GM19193 (cell line): Measurements from ENCODE around the gene LRRTM4.

Source experiments
- POLR2A ChIP-seq: IDR thresholded peaks from 4 replicates; pipeline ENCODE4 v1.6.1; 2011; ENCODE audit not compliant: insufficient read depth, insufficient read length; ENCODE audit errors: extremely low read depth

LRRTM4 gene

DNA sequence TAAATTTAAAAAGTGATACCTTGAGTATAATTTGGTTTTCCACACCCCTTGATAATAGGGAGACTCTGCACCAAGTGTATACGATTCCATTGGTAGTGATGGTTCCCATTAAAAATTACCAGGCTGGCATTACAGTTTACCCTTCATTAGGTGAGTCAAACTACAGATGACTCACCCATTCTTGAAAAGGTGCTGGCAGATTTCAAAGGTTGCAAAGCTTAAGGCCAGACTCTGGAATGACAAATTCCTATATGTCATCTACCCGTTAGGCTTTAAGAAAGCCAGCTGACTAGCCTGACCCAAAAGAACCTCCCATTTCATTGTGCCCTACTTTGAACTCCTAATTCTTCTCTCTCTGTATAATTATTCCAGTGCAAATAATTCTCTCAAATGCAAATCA is 124.4 kb downstream of the LRRTM4 start:
- TF ChIP-seq POLR2A = no peak

DNA sequence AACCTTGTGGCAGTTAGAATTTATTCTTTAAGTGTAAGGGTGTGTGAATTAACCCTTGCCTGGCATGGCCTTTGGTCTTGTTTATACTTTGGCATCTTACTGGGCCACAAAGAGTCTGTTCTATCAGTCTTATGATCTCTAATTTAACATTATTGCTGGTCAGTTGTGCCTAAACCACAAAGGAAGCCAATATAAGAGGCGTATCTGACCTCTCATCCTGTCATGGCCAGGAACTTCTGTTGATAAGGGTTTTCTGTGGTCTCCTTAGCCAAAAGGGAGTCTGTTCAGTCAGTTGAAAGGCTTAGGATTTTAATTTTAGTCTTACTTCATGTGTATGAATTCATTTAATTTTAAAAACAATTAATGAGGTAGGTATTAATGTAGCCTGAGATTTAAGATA is 127.2 kb downstream of the LRRTM4 start:
- no peak for TF ChIP-seq POLR2A

DNA sequence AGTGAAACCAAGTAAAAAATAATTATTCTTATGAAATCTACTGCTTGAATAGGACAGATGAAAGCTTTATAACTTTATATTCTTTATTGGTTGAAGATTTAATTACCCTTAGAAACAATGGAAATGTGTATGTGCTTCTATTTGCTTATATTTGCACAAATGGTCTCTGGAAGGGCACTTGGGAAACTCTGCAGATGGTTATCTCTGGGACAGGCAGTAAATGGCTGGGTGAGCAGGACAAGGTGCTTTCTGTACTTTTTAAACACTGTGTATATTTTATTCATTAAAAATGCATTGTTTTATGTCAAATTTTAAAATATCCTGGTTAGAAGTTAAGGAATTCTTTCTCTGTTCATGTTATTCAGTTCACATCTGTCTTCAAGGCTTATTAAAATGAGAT is 131.1 kb downstream of the LRRTM4 start:
- no peak for TF ChIP-seq POLR2A

DNA sequence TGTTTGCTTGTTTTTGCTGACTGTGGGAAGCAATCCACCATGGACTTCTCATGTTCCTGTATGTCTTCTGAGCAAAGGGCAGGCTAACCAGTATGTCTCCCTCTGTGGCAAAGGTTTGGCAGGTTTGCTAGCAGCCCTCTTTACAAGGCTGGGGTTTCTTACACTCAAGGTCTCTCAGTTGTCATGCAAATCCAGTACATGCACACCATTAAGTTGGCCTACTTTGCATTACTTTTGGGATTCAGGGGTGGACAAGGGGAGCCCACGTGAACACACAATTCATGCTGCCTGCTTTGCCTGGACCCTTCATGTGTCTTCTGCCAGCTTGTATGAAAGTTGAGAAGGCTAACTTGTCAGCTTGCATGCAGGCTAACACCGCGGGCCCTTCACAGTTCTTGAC is 134.9 kb downstream of the LRRTM4 start:
- TF ChIP-seq POLR2A = no peak

GRCh38 chr2:77372636-77373035 is 149.5 kb downstream of the LRRTM4 start:
- TF ChIP-seq POLR2A = no peak

GRCh38 chr2:77370511-77370910 is 151.7 kb downstream of the LRRTM4 start:
- no peak for TF ChIP-seq POLR2A

DNA sequence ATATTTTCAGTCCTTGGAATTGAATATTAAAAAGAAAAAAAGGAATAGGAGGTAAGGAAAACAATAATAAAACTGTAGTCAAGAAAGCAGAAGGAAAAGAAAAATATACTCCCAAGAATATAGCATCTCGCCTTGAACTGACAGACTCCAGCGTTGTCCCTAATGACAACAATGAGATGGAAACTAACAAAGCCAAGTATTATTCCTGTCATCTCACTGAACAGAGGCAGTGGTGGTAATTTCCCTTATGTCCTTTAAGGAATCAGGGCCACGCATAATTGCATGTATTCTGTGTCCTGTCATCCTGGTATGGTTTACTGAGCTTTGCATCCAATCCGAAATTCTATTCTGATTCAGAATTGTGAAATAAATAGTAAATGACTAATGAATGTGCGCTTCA is 158.9 kb downstream of the LRRTM4 start:
- no peak for TF ChIP-seq POLR2A

GRCh38 chr2:77348821-77349220 is 173.4 kb downstream of the LRRTM4 start:
- TF ChIP-seq POLR2A = no peak

DNA sequence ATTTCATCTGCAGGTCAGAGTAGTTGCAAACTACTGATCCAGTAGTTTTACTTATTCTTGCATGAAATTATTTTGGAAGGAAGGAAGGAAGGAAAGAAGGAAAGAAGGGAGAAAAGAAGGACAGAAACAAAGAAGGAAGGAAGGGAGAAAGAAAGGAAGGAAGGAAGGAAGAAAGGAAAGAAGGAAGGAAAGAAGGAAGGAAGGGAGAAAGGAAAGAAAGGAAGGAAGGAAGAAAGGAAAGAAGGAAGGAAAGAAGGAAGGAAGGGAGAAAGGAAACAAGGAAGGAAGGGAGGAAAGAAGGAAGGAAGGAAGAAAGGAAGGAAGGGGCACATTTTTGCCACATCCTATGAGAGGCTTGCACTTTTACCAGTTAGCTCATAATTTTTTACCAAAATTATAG is 186.2 kb downstream of the LRRTM4 start:
- TF ChIP-seq POLR2A = no peak

DNA sequence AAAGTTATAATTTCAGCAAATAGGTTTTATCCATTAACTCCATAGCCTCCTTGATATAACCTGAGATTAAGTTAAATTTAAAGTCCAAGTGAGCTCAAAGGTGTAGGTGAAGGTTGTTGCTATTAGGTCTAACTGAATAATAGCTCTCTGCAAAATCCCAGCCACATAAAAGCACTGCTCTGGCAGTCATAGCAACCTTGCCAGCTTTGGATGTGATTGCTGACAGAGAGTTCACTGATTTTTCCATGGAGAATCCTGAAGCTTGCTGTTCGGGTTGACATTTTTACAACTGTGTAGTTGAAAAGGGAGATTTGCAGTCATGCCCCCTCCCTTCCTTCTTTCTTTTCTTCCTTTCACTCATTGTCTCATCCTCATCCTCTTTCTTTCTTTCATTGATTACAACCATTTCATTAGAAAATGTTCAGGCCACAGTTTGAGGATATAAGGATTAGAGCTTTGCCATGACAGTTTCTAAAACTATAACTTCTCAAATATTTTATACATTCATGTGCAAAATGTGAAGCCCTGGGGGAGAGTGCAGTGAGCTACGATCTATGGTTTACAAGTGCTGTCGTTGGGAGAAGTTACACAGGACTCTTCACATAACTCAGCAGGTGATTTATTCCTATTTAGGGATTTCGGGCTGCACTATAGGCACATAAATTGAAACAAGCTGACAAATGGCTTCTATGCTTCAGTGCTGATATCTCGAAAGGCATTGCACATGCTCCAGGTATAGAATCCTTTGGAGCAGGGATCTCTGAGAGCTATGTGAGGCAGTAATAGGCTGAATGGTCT is 193.8 kb downstream of the LRRTM4 start:
- no peak for TF ChIP-seq POLR2A

GRCh38 chr2:77325395-77325794 is 196.8 kb downstream of the LRRTM4 start:
- no peak for TF ChIP-seq POLR2A

- TF ChIP-seq POLR2A = no peak
Measured at GRCh38 chr2:77322431-77322830, 199.7 kb downstream of the LRRTM4 start.

DNA sequence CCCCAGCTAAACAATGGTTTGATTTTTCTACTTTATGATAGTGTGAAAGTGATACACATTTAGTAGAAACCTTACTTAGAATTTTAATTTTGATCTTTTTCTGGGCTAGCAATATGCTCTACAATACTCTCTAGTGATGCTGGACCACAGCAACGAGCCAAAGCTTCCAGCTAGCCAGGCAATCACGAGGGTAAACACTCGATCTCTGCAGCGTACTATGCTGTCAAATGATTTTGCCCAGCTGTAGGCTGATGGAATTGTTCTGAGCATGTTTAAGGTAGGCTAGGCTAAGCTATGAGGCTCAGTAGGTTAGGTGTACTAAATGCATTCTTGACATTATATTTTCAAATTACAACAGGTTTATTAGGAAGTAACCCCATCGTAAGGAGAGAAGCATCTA is 207.5 kb downstream of the LRRTM4 start:
- no peak for TF ChIP-seq POLR2A

DNA sequence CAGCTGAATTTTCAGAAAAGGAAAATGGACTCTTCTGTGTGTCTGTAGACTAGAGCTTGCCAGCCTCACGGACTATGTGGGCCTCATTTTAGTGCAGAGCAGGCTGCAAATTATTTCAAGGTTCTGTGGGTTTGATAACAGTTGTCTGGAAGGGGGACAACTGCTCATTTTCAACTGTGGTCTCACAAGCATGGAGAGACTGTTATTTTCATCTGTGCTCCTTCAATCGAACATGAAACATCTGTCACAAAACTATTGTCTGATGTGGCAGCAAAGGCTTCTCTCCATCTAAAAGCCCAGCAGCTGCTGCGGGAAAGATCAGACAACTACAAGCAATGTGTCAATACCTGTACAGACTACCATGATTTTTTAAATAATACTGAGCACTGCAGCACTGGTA is 211.8 kb downstream of the LRRTM4 start:
- TF ChIP-seq POLR2A = no peak

- no peak for TF ChIP-seq POLR2A
Measured at GRCh38 chr2:77309725-77310124, 212.5 kb downstream of the LRRTM4 start.

DNA sequence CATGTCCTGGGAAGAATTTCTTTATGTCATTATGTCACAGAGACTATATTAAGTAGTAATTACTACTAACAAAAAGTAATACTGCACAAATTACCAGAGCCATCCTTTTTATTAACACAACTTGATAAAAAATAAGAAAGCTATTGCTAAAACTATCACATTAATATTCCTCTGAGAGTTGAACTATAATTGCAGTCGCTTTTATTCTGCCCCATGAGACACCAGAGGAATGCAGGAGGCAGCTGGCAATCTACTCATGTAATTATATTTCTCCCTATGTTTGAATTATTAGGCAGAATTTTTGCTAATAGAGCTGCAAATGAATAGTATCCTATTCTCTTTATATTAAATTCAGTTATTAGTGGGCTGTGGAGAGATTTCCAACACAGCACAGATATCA is 220.7 kb downstream of the LRRTM4 start:
- TF ChIP-seq POLR2A = no peak

GRCh38 chr2:77296791-77297190 is 225.4 kb downstream of the LRRTM4 start:
- no peak for TF ChIP-seq POLR2A

DNA sequence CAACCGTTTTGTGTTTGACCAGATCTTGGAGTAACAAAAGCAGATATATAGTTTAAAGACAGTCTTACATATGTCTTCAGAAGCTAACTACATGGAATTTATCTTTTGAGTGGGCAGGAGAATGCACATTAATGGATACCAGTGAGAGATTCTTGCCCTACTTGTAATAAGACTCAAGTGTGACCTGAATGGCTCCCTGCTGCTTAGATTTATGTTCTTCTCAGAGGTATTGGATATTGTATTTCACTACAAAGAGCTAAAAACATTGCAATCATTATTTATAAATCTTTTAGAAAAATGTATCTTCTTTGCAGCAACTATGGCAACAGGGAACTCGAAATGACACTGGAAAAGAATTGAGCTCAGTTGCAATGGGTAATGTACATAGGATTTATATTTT is 227.7 kb downstream of the LRRTM4 start:
- no peak for TF ChIP-seq POLR2A

- no peak for TF ChIP-seq POLR2A
Measured at GRCh38 chr2:77284353-77284752, 237.8 kb downstream of the LRRTM4 start.
